K562 (cell line): ENCODE data around the gene STK4. TPM values are rescaled to one million over a fixed set of nuclear protein-coding genes. Genes with fewer than 3 reads are reported as not detected.
A peak's percentile ranks its signal among the peaks of the same experiment; 100 is the strongest.

Experiments used
- ATAC-seq: fragments of 200-7000 bp; cut with Tn5 transposase; 3 replicates; pipeline ENCODE4 v1.9.1; 2020; ENCODE audit warnings: moderate library complexity
- BruUV-seq: library from RNA; stranded (reverse); fragments of 400-500 nt; replicated peaks from 2 replicates; lab custom pipeline; 2021; lab: Mats Ljungman, UMichigan
- CTCF ChIA-PET: fragments of 300-600 bp; formaldehyde crosslinking; extraction: SDS; loops from one replicate; lab custom pipeline; 2021; ENCODE audit warnings: low intra/inter-chr PET ratio; lab: Yijun Ruan, JAX
- POLR2A ChIA-PET: fragments of 300-600, 350-650 bp; sonication (Branson Sonifier 250); formaldehyde crosslinking; extraction: SDS; loops from one replicate; lab custom pipeline; 2021; ENCODE audit warnings: antibody characterized with exemption, inconsistent platforms; lab: Yijun Ruan, JAX
- DNase-seq, 4 experiments: peaks; one replicate each; pipeline versions ENCODE4 v3.0.0 to v3.0.0-alpha.2; 2011 to 2018; ENCODE audit warnings: low spot score in 3 of 4, mixed read lengths in 3 of 4; ENCODE audit errors: extremely low read depth in 1 of 4
- FAIRE-seq: peaks from 2 replicates; lab custom pipeline; 2011; peaks lifted over from hg19 to GRCh38; lab: Jason Lieb, UNC
- H2AFZ ChIP-seq: 2 replicates; pipeline ENCODE4 v1.6.0; 2011; ENCODE audit warnings: low read depth, low read length, control low read depth, inconsistent platforms
- H3K27ac ChIP-seq: fragments of 200-600 bp; 3 replicates; pipeline ENCODE4 v1.8.0; 2011; ENCODE audit warnings: low read depth, mild to moderate bottlenecking, control low read depth, inconsistent platforms, low read length, moderate library complexity, mixed read lengths; ENCODE audit errors: extremely low read depth
- H3K27me3 ChIP-seq, 2 experiments: fragments of 300-600 bp in 1 of 2; 2 replicates in 1 of 2; 3 replicates in 1 of 2; pipeline versions ENCODE4 v1.6.0 to v1.8.0; 2011; ENCODE audit warnings: inconsistent platforms in 2 of 2, low read length in 2 of 2, mild to moderate bottlenecking in 1 of 2, mixed read lengths in 1 of 2, moderate library complexity in 1 of 2; ENCODE audit not compliant: control insufficient read depth in 2 of 2, insufficient read depth in 2 of 2
- H3K36me3 ChIP-seq: fragments of 300-600 bp; 3 replicates; pipeline ENCODE4 v1.8.0; 2011; ENCODE audit warnings: mild to moderate bottlenecking, low read length, inconsistent platforms; ENCODE audit not compliant: control insufficient read depth, insufficient read depth
- H3K4me1 ChIP-seq, 2 experiments: fragments of 200-600 bp in 1 of 2; replicated peaks in 1 of 2; 2 replicates in 1 of 2; 3 replicates in 1 of 2; pipeline versions ENCODE4 v1.5.1 to v1.8.0; 2011; ENCODE audit warnings: inconsistent platforms in 2 of 2, low read length in 2 of 2, mild to moderate bottlenecking in 1 of 2, mixed read lengths in 1 of 2, moderate library complexity in 1 of 2; ENCODE audit not compliant: control insufficient read depth in 2 of 2, insufficient read depth in 2 of 2
- H3K4me2 ChIP-seq: 2 replicates; pipeline ENCODE4 v1.6.1; 2011; ENCODE audit warnings: low read length, control low read depth, inconsistent platforms, mixed read lengths; ENCODE audit not compliant: insufficient read depth
- H3K4me3 ChIP-seq: fragments of 200-600 bp; sonication (generic), shearing (Covaris generic); 2 replicates; pipeline ENCODE4 v1.5.1; 2016; ENCODE audit warnings: control low read depth, inconsistent platforms
- H3K79me2 ChIP-seq: fragments of 200-600 bp; 3 replicates; pipeline ENCODE4 v1.8.0; 2011; ENCODE audit warnings: low read length, inconsistent platforms; ENCODE audit not compliant: control insufficient read depth, insufficient read depth
- H3K9ac ChIP-seq, 2 experiments: 2 replicates each; pipeline versions ENCODE4 v1.6.0 to v1.6.1; 2011; ENCODE audit warnings: low read depth in 2 of 2, low read length in 2 of 2, control low read depth in 1 of 2, inconsistent platforms in 1 of 2, mild to moderate bottlenecking in 1 of 2, mixed read lengths in 1 of 2; ENCODE audit not compliant: insufficient read depth in 1 of 2
- H3K9me1 ChIP-seq: one replicate; pipeline ENCODE4 v1.6.0; 2011; ENCODE audit warnings: inconsistent platforms, mild to moderate bottlenecking, low read length, moderate library complexity; ENCODE audit not compliant: control insufficient read depth, insufficient read depth
- H3K9me3 ChIP-seq: replicated peaks from 2 replicates; pipeline ENCODE4 v1.5.1; 2011; ENCODE audit warnings: low read depth, low read length, inconsistent platforms; ENCODE audit not compliant: control insufficient read depth, insufficient read depth
- H4K20me1 ChIP-seq: replicated peaks from 2 replicates; pipeline ENCODE4 v1.6.1; 2011; ENCODE audit warnings: low read length, inconsistent platforms, mixed read lengths; ENCODE audit not compliant: control insufficient read depth, insufficient read depth
- MEIS2 ChIP-seq: fragments of 450-650 bp; IDR thresholded peaks from 2 replicates; pipeline ENCODE4 v1.6.1; 2014; ENCODE audit warnings: mild to moderate bottlenecking; ENCODE audit not compliant: partially characterized antibody
- PCBP2 ChIP-seq: fragments of 200-400 bp; formaldehyde crosslinking; IDR thresholded peaks from 2 replicates; pipeline ENCODE4 v1.6.1; 2018; ENCODE audit warnings: low read length, low read depth, mild to moderate bottlenecking, moderate library complexity; ENCODE audit not compliant: poor library complexity, severe bottlenecking
- POLR2AphosphoS5 ChIP-seq: IDR thresholded peaks from 2 replicates; pipeline ENCODE4 v1.6.1; 2011; ENCODE audit warnings: mild to moderate bottlenecking, low read depth, low read length, moderate library complexity; ENCODE audit not compliant: control insufficient read depth, insufficient read depth
- SMC3 ChIP-seq: conservative IDR thresholded peaks from 2 replicates; pipeline ENCODE4 v1.6.1; 2011; ENCODE audit warnings: low read depth, low read length, improper control_type of control experiment; ENCODE audit not compliant: insufficient read depth
- ZFP30 ChIP-seq: fragments of 250-450 bp; sonication (Bioruptor Pico); IDR thresholded peaks from 2 replicates; pipeline ENCODE4 v1.8.0; 2022; ENCODE audit warnings: moderate library complexity, mild to moderate bottlenecking, inconsistent platforms, borderline replicate concordance
- ZNF239 ChIP-seq: fragments of 250-450 bp; sonication (Bioruptor Pico); IDR thresholded peaks from 2 replicates; pipeline ENCODE4 v1.4.0; 2020; ENCODE audit warnings: mild to moderate bottlenecking
- ZNF77 ChIP-seq: fragments of 250-450 bp; sonication (Bioruptor Pico); IDR thresholded peaks from 2 replicates; pipeline ENCODE4 v1.5.0; 2020
- WGBS: fragments of 100-300 bp; shearing (Covaris generic); methylation state at CpG from one replicate; pipeline ENCODE4 v1.1.6; 2016; ENCODE audit warnings: low coverage, mixed read lengths; ENCODE audit not compliant: insufficient coverage; ENCODE audit errors: missing lambda C conversion rate; 5-methylcytosine and 5-hydroxymethylcytosine counted together
- in situ Hi-C: fragments of 300-500 bp; cut with MboI; formaldehyde crosslinking; loops from 4 replicates; pipeline ENCODE4 v1.15.0; 2018; ENCODE audit warnings: inconsistent platforms, mixed read lengths
- intact Hi-C: fragments of 100-400 bp; cut with micrococcal nuclease; formaldehyde crosslinking; loops from 2 replicates; pipeline ENCODE4 v1.14.2; 2022
- polyA plus RNA-seq, 8 experiments: library from polyadenylated mRNA; depleted of rRNA in 4 of 8; stranded (reverse) in 5 of 8; unstranded in 3 of 8; fragments of >200 nt; fragmentation: Nextera tagmentation in 2 of 8; fragmentation: Illumina TruSeq in 1 of 8; extraction: Ambion mirVana in 2 of 8; extraction: Trizol in 1 of 8; gene quantifications; 2 replicates each; pipeline versions ENCODE4 v1.2.1 to v1.2.3, GENCODE V29; 2011 to 2014; ENCODE audit warnings: inconsistent platforms in 1 of 8, missing spikeins in 1 of 8
- total RNA-seq, 7 experiments: library from RNA; depleted of rRNA in 6 of 7; stranded (reverse); fragments of >200 nt in 6 of 7; fragmentation: Illumina TruSeq in 2 of 7; extraction: Trizol in 2 of 7; gene quantifications; 2 replicates each; pipeline versions ENCODE4 v1.2.1 to v1.2.3, GENCODE V29; 2011 to 2021; ENCODE audit warnings: low replicate concordance in 1 of 7
- TF ChIP-seq, protein P1 (sequence below): fragments of 250-450 bp; sonication (Bioruptor Pico); IDR thresholded peaks from 2 replicates; pipeline ENCODE4 v1.5.1; 2021; ENCODE audit warnings: mild to moderate bottlenecking
- TF ChIP-seq, protein P2 (sequence below): sonication (generic); formaldehyde crosslinking; IDR thresholded peaks from 2 replicates; pipeline ENCODE4 v1.8.0; 2022; ENCODE audit warnings: mild to moderate bottlenecking, missing genetic modification reagents, borderline replicate concordance
- TF ChIP-seq, protein P3 (sequence below): fragments of 450-650 bp; IDR thresholded peaks from 2 replicates; pipeline ENCODE4 v1.6.1; 2016; ENCODE audit warnings: low read depth, mild to moderate bottlenecking, moderate library complexity
- TF ChIP-seq, protein P4 (sequence below): fragments of 450-650 bp; IDR thresholded peaks from 2 replicates; pipeline ENCODE4 v1.6.1; 2018; ENCODE audit not compliant: partially characterized antibody

The STK4 gene
- total and polyA plus RNA-seq, 9 of the 15 experiments (the other 6 are each of a cell fraction or from before 2014, with no cell fraction given): 11.9 to 30.6 (median 22.2) TPM

DNA sequence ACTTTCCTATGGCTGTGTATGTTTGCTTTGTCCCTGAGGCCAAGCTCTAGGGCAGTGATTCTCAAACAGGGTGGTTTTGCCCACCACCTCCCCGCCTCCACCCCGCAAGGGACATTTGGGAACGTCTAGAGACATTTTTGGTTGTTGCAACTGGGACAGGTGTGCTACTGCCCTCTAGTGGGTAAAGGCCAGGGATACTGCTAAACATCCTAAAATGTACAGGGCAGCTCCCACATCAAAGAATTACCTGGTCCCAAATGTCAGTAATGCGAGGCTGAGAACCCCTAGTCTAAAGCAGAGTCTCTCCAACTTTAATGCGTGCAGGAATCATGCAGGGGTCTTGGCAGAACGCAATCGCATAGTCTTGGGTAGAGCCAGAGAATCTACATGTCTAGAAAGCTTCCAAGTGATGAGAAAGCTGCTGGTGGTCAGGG, 129.5 kb downstream of the STK4 start:
- peak; percentile 94 for FAIRE-seq
- H4K20me1 ChIP-seq: no peaks in the 10 kb centered on the region
- ChIA-PET CTCF (interaction anchor here (2.5 to 3.2 kb wide), 2 partner anchors 53 to 85 kb away, joined by 19 to 34 read pairs; no protein-coding TSS in a partner anchor), POLR2A (interaction anchor here (0.8 to 1.3 kb wide), 4 partner anchors 9 to 52 kb away, joined by 3 to 6 read pairs (median 4); no protein-coding TSS in a partner anchor)
- no peak overlapping the region for H3K27ac ChIP-seq
- H3K9ac ChIP-seq: no peak overlapping the region
- H3K4me3 ChIP-seq: no peak overlapping the region
- H3K36me3 ChIP-seq: no peaks in the 10 kb centered on the region
- intact Hi-C loops (loop anchor here (1.0 to 10.0 kb wide), 3 partner anchors 52 to 181 kb away; partner anchors contain the start of gene PABPC1L), in situ Hi-C loops (no loop called here)
- H2AFZ ChIP-seq: no peak overlapping the region
- ATAC-seq: peak; percentile 90
- no peaks in the 10 kb centered on the region for H3K9me3 ChIP-seq
- no peaks in the 10 kb centered on the region for H3K9me1 ChIP-seq
- 0% methylated on average over 7 of the region's 7 CpGs for WGBS
- no peak overlapping the region for H3K4me2 ChIP-seq
- peaks cover 0 to 12% of the 10 kb centered on the region in 2 experiments; a peak in 1 of 5 replicates for H3K4me1 ChIP-seq
- no TSS peak for BruUV-seq
- peak; percentile 63 to 69 (median 64) for DNase-seq
- H3K27me3 ChIP-seq: peaks cover 13 to 21% of the 10 kb centered on the region in 2 experiments
- no peaks in the 10 kb centered on the region for H3K79me2 ChIP-seq
- TF ChIP-seq ZNF239 (no peak), POLR2AphosphoS5 (no peak), SMC3 (peak; percentile 46), ZFP30 (CRISPR knock-in tag) (no peak), PCBP2 (no peak), ZNF77 (CRISPR knock-in tag) (no peak), MEIS2 (no peak)
- TF ChIP-seq, protein P1, sequence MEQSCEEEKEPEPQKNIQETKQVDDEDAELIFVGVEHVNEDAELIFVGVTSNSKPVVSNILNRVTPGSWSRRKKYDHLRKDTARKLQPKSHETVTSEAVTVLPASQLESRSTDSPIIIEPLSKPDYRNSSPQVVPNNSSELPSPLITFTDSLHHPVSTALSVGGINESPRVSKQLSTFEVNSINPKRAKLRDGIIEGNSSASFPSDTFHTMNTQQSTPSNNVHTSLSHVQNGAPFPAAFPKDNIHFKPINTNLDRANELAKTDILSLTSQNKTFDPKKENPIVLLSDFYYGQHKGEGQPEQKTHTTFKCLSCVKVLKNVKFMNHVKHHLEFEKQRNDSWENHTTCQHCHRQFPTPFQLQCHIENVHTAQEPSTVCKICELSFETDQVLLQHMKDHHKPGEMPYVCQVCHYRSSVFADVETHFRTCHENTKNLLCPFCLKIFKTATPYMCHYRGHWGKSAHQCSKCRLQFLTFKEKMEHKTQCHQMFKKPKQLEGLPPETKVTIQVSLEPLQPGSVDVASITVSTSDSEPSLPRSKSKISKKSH (CRISPR knock-in tag): no peak
- TF ChIP-seq, protein P2, sequence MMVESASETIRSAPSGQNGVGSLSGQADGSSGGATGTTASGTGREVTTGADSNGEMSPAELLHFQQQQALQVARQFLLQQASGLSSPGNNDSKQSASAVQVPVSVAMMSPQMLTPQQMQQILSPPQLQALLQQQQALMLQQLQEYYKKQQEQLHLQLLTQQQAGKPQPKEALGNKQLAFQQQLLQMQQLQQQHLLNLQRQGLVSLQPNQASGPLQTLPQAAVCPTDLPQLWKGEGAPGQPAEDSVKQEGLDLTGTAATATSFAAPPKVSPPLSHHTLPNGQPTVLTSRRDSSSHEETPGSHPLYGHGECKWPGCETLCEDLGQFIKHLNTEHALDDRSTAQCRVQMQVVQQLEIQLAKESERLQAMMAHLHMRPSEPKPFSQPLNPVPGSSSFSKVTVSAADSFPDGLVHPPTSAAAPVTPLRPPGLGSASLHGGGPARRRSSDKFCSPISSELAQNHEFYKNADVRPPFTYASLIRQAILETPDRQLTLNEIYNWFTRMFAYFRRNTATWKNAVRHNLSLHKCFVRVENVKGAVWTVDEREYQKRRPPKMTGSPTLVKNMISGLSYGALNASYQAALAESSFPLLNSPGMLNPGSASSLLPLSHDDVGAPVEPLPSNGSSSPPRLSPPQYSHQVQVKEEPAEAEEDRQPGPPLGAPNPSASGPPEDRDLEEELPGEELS (CRISPR knock-in tag): no peak
- TF ChIP-seq, protein P3, sequence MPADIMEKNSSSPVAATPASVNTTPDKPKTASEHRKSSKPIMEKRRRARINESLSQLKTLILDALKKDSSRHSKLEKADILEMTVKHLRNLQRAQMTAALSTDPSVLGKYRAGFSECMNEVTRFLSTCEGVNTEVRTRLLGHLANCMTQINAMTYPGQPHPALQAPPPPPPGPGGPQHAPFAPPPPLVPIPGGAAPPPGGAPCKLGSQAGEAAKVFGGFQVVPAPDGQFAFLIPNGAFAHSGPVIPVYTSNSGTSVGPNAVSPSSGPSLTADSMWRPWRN: no peak
- TF ChIP-seq, protein P4, sequence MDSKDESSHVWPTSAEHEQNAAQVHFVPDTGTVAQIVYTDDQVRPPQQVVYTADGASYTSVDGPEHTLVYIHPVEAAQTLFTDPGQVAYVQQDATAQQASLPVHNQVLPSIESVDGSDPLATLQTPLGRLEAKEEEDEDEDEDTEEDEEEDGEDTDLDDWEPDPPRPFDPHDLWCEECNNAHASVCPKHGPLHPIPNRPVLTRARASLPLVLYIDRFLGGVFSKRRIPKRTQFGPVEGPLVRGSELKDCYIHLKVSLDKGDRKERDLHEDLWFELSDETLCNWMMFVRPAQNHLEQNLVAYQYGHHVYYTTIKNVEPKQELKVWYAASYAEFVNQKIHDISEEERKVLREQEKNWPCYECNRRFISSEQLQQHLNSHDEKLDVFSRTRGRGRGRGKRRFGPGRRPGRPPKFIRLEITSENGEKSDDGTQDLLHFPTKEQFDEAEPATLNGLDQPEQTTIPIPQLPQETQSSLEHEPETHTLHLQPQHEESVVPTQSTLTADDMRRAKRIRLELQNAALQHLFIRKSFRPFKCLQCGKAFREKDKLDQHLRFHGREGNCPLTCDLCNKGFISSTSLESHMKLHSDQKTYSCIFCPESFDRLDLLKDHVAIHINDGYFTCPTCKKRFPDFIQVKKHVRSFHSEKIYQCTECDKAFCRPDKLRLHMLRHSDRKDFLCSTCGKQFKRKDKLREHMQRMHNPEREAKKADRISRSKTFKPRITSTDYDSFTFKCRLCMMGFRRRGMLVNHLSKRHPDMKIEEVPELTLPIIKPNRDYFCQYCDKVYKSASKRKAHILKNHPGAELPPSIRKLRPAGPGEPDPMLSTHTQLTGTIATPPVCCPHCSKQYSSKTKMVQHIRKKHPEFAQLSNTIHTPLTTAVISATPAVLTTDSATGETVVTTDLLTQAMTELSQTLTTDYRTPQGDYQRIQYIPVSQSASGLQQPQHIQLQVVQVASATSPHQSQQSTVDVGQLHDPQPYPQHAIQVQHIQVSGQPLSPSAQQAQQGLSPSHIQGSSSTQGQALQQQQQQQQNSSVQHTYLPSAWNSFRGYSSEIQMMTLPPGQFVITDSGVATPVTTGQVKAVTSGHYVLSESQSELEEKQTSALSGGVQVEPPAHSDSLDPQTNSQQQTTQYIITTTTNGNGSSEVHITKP: peak; percentile 59
